H9 (cell line): ENCODE results near the gene HSPG2. TPM values are rescaled to one million over a fixed set of nuclear protein-coding genes. Genes with fewer than 3 reads are reported as not detected.

Source experiments
- DNase-seq: peaks from one replicate; pipeline ENCODE4 v3.0.0-alpha.2; 2017
- H2AFZ ChIP-seq: one replicate; pipeline ENCODE4 v1.6.1; 2013; ENCODE audit warnings: mild to moderate bottlenecking, low read length, control low read depth, moderate library complexity
- H2AK5ac ChIP-seq: 2 replicates; pipeline ENCODE4 v1.6.1; 2013; ENCODE audit warnings: low read length, control low read depth, mixed read lengths; ENCODE audit not compliant: insufficient read length
- H2BK120ac ChIP-seq: one replicate; pipeline ENCODE4 v1.6.1; 2013; ENCODE audit warnings: low read depth, mild to moderate bottlenecking, low read length, control low read depth, inconsistent platforms; ENCODE audit not compliant: poor library complexity, severe bottlenecking
- H2BK12ac ChIP-seq: 2 replicates; pipeline ENCODE4 v1.6.1; 2013; ENCODE audit warnings: low read length, control low read depth, mixed read lengths, low read depth; ENCODE audit not compliant: insufficient read length
- H2BK15ac ChIP-seq: 2 replicates; pipeline ENCODE4 v1.6.1; 2013; ENCODE audit warnings: low read depth, low read length, control low read depth
- H2BK20ac ChIP-seq: one replicate; pipeline ENCODE4 v1.6.1; 2013; ENCODE audit warnings: low read depth, mild to moderate bottlenecking, low read length, control low read depth, inconsistent platforms; ENCODE audit not compliant: poor library complexity, severe bottlenecking
- H2BK5ac ChIP-seq: 2 replicates; pipeline ENCODE4 v1.6.1; 2013; ENCODE audit warnings: low read length, control low read depth, mixed read lengths; ENCODE audit not compliant: insufficient read length
- H3K14ac ChIP-seq: 2 replicates; pipeline ENCODE4 v1.6.1; 2013; ENCODE audit warnings: low read length, control low read depth; ENCODE audit not compliant: insufficient read depth
- H3K18ac ChIP-seq: 2 replicates; pipeline ENCODE4 v1.6.1; 2013; ENCODE audit warnings: low read depth, mild to moderate bottlenecking, mixed read lengths, low read length, control low read depth; ENCODE audit not compliant: insufficient read length
- H3K23ac ChIP-seq: 2 replicates; pipeline ENCODE4 v1.6.1; 2013; ENCODE audit warnings: low read length, control low read depth, mixed read lengths, low read depth; ENCODE audit not compliant: insufficient read length
- H3K23me2 ChIP-seq: 2 replicates; pipeline ENCODE4 v1.6.1; 2013; ENCODE audit warnings: low read depth, mild to moderate bottlenecking, mixed read lengths, low read length, control low read depth; ENCODE audit not compliant: insufficient read length, poor library complexity, severe bottlenecking
- H3K27ac ChIP-seq: 2 replicates; pipeline ENCODE4 v1.5.1; 2013; ENCODE audit warnings: low read length, control low read depth, mixed read lengths, low read depth; ENCODE audit not compliant: insufficient read length
- H3K27me3 ChIP-seq: 2 replicates; pipeline ENCODE4 v1.6.1; 2013; ENCODE audit warnings: low read length, control low read depth, inconsistent platforms; ENCODE audit not compliant: insufficient read depth
- H3K4ac ChIP-seq: 2 replicates; pipeline ENCODE4 v1.6.1; 2013; ENCODE audit warnings: low read depth, mild to moderate bottlenecking, control low read depth, inconsistent platforms, low read length, moderate library complexity
- H3K4me1 ChIP-seq: 2 replicates; pipeline ENCODE4 v1.6.1; 2013; ENCODE audit warnings: low read length, control low read depth, inconsistent platforms; ENCODE audit not compliant: insufficient read depth
- H3K4me2 ChIP-seq: 2 replicates; pipeline ENCODE4 v1.6.1; 2013; ENCODE audit warnings: low read length, control low read depth, mixed read lengths; ENCODE audit not compliant: insufficient read length, insufficient read depth
- H3K56ac ChIP-seq: 2 replicates; pipeline ENCODE4 v1.6.1; 2013; ENCODE audit warnings: low read depth, mild to moderate bottlenecking, mixed read lengths, low read length, control low read depth; ENCODE audit not compliant: insufficient read length
- H3K79me1 ChIP-seq: 2 replicates; pipeline ENCODE4 v1.6.1; 2013; ENCODE audit warnings: low read depth, mild to moderate bottlenecking, moderate library complexity, low read length, control low read depth, inconsistent platforms; ENCODE audit not compliant: insufficient read depth, poor library complexity, severe bottlenecking
- H3K79me2 ChIP-seq: 2 replicates; pipeline ENCODE4 v1.6.1; 2013; ENCODE audit warnings: low read length, control low read depth, inconsistent platforms; ENCODE audit not compliant: insufficient read depth
- H3K9ac ChIP-seq: 2 replicates; pipeline ENCODE4 v1.6.1; 2013; ENCODE audit warnings: low read length, control low read depth, mixed read lengths; ENCODE audit not compliant: insufficient read length; ENCODE audit errors: extremely low read depth
- H3K9me3 ChIP-seq: one replicate; pipeline ENCODE4 v1.6.1; 2013; ENCODE audit warnings: low read depth, low read length, inconsistent platforms; ENCODE audit not compliant: control insufficient read depth
- H3T11ph ChIP-seq: one replicate; pipeline ENCODE4 v1.6.1; 2013; ENCODE audit warnings: mild to moderate bottlenecking, low read length, control low read depth, inconsistent platforms
- H4K20me1 ChIP-seq: one replicate; pipeline ENCODE4 v1.6.1; 2013; ENCODE audit not compliant: control insufficient read depth, insufficient read length, insufficient read depth
- H4K5ac ChIP-seq: 2 replicates; pipeline ENCODE4 v1.6.1; 2013; ENCODE audit warnings: low read depth, mild to moderate bottlenecking, mixed read lengths, low read length, control low read depth; ENCODE audit not compliant: insufficient read length
- H4K8ac ChIP-seq: replicated peaks from 2 replicates; pipeline ENCODE4 v1.6.1; 2013; ENCODE audit warnings: low read length, control low read depth, mixed read lengths, low read depth; ENCODE audit not compliant: insufficient read length
- H4K91ac ChIP-seq: 2 replicates; pipeline ENCODE4 v1.6.1; 2013; ENCODE audit warnings: low read depth, mild to moderate bottlenecking, moderate library complexity, mixed read lengths, low read length, control low read depth; ENCODE audit not compliant: insufficient read length
- H3K27ac Mint-ChIP-seq, 3 experiments: 2 replicates in 2 of 3; 3 replicates in 1 of 3; pipeline ENCODE4 v1.8.0; 2020 to 2021; ENCODE audit warnings: mixed read lengths in 3 of 3, mild to moderate bottlenecking in 1 of 3, moderate library complexity in 1 of 3
- H3K27me3 Mint-ChIP-seq: 2 replicates; pipeline ENCODE4 v1.8.0; 2021; ENCODE audit warnings: low read depth, mild to moderate bottlenecking, moderate library complexity, mixed read lengths
- H3K36me3 Mint-ChIP-seq, 3 experiments: 2 replicates in 2 of 3; 3 replicates in 1 of 3; pipeline ENCODE4 v1.8.0; 2020 to 2021; ENCODE audit warnings: low read depth in 3 of 3, mixed read lengths in 3 of 3; ENCODE audit not compliant: insufficient read depth in 1 of 3
- H3K4me1 Mint-ChIP-seq, 2 experiments: 2 replicates each; pipeline ENCODE4 v1.8.0; 2020; ENCODE audit warnings: mixed read lengths in 2 of 2
- H3K4me3 Mint-ChIP-seq, 2 experiments: 2 replicates in 1 of 2; 3 replicates in 1 of 2; pipeline ENCODE4 v1.8.0; 2020 to 2021; ENCODE audit warnings: mild to moderate bottlenecking in 2 of 2, mixed read lengths in 2 of 2, moderate library complexity in 1 of 2
- H3K9me3 Mint-ChIP-seq, 2 experiments: 2 replicates in 1 of 2; 3 replicates in 1 of 2; pipeline ENCODE4 v1.8.0; 2020; ENCODE audit warnings: mild to moderate bottlenecking in 2 of 2, mixed read lengths in 2 of 2, moderate library complexity in 1 of 2
- WGBS: extraction: QIAGEN DNeasy Blood & Tissue Kit; methylation state at CpG from one replicate; pipeline ENCODE4 v1.1.7; 2013; ENCODE audit warnings: missing lambda C conversion rate, low lambda C conversion rate, mixed read lengths; ENCODE audit not compliant: insufficient read length; ENCODE audit errors: extremely low coverage; 5-methylcytosine and 5-hydroxymethylcytosine counted together
- total RNA-seq: library from RNA; stranded (reverse); gene quantifications from 2 replicates; pipeline ENCODE4 v1.2.1, GENCODE V29; 2021
- TF ChIP-seq, protein P1 (sequence below): fragments of 200-600 bp; sonication (generic); conservative IDR thresholded peaks from 3 replicates; pipeline ENCODE4 v1.8.0; 2021; ENCODE audit warnings: antibody characterized with exemption, mild to moderate bottlenecking

The HSPG2 gene
- total RNA-seq, 1 experiment from 2014 or later = 90.0 TPM

DNA sequence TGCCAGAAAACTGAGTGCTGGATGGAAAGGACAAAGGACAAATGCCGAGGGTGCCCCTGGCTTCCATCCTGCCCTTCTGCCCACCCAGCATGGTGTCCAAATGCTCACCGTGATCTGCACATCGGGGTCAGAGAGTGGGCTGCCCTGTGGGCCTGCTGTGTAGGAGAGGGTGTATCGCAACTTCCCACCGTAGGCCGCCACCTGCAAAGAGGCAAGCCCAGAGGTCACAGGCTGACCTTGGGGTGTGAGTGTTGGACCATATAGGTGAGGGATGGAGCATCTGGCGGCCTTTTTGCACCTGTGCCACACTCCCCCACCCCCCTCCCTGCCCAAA lies 71.5 kb downstream of the HSPG2 start:
- no peaks in the 10 kb centered on the region for H3K27me3 ChIP-seq
- no CpG with 5 or more reads among the region's 7 CpGs for WGBS

More for the DNA sequence above, 71.5 kb downstream of the HSPG2 start:
- H3K14ac ChIP-seq = peak overlapping the region; percentile 28; the same call in 1 of the 2 replicates
- no peaks in the 10 kb centered on the region for H3K9me3 ChIP-seq
- H3K56ac ChIP-seq = no peak overlapping the region
- H3K36me3 Mint-ChIP-seq = peaks cover 29 to 51% (median 40%) of the 10 kb centered on the region in 3 experiments; a peak in 6 of 7 replicates
- TF ChIP-seq, protein P1, sequence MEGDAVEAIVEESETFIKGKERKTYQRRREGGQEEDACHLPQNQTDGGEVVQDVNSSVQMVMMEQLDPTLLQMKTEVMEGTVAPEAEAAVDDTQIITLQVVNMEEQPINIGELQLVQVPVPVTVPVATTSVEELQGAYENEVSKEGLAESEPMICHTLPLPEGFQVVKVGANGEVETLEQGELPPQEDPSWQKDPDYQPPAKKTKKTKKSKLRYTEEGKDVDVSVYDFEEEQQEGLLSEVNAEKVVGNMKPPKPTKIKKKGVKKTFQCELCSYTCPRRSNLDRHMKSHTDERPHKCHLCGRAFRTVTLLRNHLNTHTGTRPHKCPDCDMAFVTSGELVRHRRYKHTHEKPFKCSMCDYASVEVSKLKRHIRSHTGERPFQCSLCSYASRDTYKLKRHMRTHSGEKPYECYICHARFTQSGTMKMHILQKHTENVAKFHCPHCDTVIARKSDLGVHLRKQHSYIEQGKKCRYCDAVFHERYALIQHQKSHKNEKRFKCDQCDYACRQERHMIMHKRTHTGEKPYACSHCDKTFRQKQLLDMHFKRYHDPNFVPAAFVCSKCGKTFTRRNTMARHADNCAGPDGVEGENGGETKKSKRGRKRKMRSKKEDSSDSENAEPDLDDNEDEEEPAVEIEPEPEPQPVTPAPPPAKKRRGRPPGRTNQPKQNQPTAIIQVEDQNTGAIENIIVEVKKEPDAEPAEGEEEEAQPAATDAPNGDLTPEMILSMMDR = no peak
- no peak overlapping the region for H2BK12ac ChIP-seq
- no peaks in the 10 kb centered on the region for H3K23me2 ChIP-seq
- no peak overlapping the region for H2BK5ac ChIP-seq
- peaks cover 17 to 25% of the 10 kb centered on the region in 2 experiments for H3K4me1 Mint-ChIP-seq
- no peak overlapping the region for H2AFZ ChIP-seq
- no peaks in the 10 kb centered on the region for H3K9me3 Mint-ChIP-seq
- H3K4me3 Mint-ChIP-seq = no peak overlapping the region
- no peak for DNase-seq
- no peaks in the 10 kb centered on the region for H3K27me3 Mint-ChIP-seq
- H3K79me1 ChIP-seq = no peaks in the 10 kb centered on the region
- no peak overlapping the region for H3K4ac ChIP-seq
- H2BK20ac ChIP-seq = no peak overlapping the region
- H2AK5ac ChIP-seq = no peak overlapping the region
- H3K27ac ChIP-seq = no peak overlapping the region
- peak overlapping the region; percentile 21 for H3K18ac ChIP-seq
- no peak overlapping the region for H3K9ac ChIP-seq
- H2BK120ac ChIP-seq = no peak overlapping the region
- peak overlapping the region in 1 of 3 experiments; percentile 79; a peak in 2 of 7 replicates for H3K27ac Mint-ChIP-seq
- H3K4me2 ChIP-seq = no peak overlapping the region
- no peak overlapping the region for H2BK15ac ChIP-seq
- H4K5ac ChIP-seq = no peak overlapping the region
- H4K91ac ChIP-seq = no peak overlapping the region
- peaks cover 7% of the 10 kb centered on the region; the same call in 1 of the 2 replicates for H3K4me1 ChIP-seq
- H3T11ph ChIP-seq = no peak overlapping the region
- H4K20me1 ChIP-seq = peaks cover 2% of the 10 kb centered on the region
- no peaks in the 10 kb centered on the region for H3K79me2 ChIP-seq
- H4K8ac ChIP-seq = no peak overlapping the region
- H3K23ac ChIP-seq = no peak overlapping the region
